Hippocampal formation (tissue), 2 donors: ENCODE results near the gene OBSL1.

Source experiments
- DNase-seq, 2 donors: peaks; one replicate each; lab custom pipeline; 2025; lab: John Stamatoyannopoulos, UW

The OBSL1 gene

DNA sequence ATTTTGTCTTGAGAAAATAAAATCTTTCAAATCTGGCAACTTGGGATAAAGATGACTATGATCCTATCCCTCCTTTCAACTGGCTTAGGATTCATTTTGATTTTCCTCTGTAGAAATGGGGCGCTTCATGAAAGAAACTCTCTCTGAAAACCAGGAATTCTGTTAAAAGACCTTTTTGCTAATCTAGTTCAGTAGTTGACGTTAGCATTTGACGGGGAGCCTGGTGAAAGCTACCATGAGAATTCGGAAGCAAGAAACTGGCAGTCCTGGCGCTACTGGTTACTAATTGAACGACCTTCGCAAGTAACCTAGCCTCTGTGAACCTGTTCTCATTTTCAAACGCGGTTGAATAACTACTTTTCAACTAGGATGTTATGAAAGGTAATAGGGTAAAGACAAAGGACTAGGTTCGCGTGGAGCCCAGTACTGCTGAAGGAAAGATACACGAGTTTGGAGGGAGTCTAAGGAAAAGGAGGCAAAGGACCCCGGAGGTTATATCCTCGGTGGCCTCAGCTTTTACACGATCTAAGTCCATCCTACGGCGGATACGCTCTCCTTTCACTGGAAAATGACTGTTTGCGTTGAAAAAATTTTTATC lies 25.7 kb upstream of the OBSL1 start:
- DNase-seq, result no peak

DNA sequence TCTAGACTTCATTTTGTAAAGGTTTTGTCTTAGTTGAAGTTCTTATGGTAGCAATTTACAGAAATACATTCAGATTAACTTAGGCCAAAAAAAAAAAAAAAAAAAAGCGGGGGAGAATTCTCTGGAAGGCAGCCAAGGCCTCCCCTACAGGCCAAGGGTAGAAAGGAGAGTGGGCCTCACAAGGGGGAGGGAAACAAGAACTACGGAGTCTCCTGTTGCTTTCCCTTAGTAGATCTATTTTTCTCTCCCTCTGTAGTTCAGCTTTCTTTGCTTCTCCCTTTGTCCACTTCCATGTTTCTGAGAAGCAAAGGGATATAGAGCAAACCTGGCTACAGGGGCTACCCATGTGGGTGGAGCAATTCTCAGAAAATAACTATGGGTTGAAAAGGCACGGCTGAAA lies 23.9 kb upstream of the OBSL1 start:
- DNase-seq, result no peak

DNA sequence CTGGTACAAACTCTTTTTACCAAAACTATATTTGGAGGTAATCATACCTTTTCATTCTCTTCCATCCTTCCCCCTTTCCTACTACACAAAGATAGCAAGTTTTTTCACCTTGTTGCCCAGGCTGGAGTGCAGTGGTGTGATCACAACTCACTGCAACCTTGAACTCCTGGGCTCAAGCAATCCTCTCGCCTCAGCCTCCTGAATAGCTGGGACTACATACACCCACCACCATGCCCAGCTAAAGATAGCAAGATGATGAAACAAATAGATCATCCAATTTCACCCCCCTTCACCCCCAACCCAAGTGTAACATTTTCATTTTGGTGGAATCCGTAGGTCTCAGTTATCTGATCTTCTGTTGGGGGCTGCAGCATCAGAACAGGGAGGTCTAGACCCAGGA lies 21.8 kb upstream of the OBSL1 start:
- no peak for DNase-seq

DNA sequence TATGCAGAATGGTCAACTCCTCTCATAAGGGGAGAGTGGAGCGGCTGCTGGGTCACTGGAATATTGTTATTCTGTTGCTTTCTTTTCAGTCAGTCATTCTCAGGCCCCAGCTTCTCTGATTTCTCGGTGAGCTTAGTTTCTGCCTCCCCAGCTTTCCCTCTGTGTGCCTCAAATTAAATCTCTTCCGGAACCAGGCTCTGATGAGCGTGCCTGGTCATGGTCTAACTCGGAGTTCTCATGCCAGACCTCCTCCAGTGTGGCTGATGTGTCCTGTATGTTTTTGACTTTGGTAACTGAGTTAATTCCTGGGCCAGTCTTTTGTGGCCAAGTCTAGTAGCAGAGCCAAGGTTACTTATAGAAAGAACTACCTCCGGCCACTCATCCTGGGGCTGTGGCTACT lies 21.4 kb upstream of the OBSL1 start:
- no peak for DNase-seq

DNA sequence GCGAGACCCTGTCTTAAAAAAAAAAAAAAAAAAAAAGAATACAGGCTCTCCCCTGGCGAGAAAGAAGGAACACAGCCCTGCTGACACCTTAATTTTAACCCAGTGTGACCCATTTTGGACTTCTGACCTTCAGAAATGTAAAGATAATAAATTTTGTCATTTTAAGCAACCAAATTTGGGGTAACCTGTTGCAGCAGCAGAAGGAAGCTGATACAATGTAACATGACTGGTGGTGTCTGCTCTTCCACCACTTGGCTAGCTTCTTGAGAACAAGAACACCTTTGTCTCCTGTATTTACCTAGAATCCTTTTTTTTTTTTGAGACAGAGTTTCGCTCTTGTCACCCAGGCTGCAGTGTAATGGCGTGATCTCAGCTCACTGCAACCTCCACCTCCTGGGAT lies 19.8 kb upstream of the OBSL1 start:
- no peak for DNase-seq

DNA sequence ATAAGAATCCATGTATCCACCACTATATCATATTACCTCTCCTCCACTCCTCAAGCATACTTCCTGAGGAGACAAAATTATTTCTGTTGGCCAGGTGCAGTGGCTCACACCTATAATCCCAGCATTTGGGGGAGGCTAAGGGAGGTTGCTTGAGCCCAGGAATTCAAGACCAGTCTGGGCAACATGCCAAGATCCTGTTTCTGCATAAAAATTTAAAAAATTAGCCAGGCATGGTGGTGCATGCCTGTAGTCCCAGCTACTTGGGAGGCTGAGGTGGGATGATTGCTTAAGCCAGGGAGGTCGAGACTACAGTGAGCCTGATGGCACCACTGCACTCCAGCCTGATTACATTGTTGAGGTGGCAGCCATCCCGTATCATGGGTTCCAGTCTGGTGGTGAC lies 10.0 kb upstream of the OBSL1 start:
- DNase-seq, result no peak

DNA sequence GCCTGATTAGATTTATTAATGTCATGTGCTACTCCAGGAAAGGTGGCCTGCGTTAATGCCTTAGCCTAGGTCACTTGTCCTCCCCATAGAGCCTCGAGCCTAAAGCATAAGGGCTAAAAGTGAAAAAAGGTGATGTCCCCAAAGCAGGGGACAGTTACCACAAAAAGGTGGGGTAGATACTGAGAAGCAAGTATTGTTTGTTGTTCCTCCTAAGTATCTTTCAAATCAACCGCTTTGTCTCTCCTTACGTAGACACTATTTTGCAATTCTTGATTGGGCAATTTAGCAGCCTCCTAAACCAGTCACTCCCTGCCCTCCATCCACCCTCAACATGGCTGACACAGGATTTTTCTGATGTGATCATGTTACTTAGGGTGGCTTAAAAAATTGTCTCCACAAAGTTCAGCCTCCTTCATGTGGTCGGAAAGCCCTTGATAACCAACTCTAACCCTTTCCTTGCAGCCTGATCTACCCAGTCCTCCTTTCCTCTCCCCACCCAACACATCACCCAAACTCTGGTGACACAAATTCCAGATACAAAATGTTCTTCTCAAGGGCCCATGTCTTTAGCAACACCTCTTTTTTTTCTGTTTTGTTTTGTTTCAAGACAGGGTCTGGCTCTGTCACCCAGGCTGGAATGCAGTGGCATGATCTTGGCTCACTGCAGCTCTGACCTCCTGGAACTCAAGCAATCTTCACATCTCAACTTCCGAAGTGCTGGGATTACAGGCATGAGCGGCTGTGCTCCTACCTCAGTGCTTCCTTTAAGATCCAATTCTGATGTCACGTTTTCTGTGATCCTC lies 7.7 kb upstream of the OBSL1 start:
- DNase-seq, result no peak

DNA sequence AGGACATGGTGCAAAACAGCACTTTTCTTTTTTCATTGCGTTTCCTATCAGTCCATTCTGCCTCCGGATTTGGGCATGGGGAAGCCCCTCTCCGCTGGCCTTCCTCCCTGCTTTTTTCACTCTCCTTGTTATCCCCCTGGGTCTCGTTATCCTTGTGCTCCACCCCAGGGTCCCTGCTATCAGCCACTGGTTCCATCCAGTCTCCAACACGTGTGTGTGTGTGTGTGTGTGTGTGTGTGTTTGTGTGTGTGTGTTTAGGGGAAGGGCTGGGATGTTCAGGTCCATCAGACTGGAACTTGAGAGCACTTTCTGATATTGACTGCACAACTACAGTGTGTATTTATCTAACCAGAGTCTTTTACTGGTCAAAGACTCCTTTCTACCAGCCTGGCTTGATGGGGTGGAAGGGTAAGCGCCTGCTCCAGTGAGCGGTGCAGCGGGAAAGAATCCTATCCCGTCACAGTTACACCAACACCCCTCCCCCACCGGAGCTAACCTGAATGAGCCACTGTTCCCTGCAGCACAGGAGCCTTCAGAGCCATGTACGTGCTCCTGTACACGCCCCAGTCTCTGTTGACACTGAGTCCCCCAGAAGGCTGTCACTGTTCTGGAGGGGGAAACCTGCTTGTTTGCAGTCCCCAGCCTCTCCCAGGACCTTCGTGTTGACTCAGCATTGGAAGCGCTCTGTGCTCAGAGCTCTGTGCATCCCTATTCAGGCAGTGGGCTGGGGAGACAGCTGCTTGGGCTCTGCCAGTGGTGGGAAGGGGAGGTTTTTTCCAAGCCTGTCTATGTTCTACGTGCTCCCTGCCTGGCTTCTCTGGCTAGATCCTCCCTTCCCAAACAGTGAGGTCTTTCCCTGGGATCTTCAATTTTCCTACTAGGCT lies 5.4 kb upstream of the OBSL1 start:
- peak in 1 of 2 donors; percentile 9 for DNase-seq

DNA sequence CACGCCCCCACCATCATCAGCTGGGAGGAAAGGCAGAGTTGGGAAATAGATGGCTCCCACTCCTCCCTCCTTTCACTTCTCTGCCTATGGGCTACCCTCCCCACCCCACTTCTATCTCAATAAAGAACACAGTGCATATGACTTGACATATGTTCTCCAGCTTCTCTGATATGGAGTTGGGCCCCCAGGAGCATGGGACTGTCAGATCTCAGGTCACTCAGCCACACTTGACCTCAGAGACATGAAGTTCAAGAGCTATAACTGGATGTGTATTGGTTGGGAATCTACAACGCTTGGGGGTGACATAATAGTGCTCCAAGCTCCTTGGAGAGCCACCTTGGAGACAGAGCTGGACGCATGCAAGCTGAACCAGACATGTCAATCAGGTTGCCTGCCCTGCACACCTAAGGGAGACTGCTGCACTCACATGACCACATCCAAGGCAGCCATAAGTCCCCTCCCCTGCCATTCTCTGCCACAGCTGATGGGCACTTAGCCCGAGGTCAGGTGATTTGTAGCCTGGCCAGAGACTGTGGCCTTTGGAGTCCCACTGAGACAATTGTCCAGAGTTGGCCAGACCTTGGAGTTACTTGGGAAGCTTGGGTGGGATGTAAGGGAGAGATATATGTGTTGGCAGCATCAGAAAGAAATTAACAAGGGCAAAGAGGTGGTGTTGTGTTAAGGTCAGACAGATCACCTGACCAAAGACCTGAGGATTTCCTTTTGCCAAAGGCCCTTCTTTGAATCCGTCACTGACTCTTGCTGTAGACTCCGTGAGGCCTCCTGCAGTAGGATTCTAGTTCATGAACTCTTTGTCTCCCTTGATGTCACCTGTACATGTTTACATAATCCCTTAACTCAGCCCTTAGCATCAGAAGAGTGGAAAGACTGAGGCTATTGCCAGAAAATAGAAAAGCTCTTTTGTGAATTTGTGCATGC lies 4.5 kb upstream of the OBSL1 start:
- no peak for DNase-seq

DNA sequence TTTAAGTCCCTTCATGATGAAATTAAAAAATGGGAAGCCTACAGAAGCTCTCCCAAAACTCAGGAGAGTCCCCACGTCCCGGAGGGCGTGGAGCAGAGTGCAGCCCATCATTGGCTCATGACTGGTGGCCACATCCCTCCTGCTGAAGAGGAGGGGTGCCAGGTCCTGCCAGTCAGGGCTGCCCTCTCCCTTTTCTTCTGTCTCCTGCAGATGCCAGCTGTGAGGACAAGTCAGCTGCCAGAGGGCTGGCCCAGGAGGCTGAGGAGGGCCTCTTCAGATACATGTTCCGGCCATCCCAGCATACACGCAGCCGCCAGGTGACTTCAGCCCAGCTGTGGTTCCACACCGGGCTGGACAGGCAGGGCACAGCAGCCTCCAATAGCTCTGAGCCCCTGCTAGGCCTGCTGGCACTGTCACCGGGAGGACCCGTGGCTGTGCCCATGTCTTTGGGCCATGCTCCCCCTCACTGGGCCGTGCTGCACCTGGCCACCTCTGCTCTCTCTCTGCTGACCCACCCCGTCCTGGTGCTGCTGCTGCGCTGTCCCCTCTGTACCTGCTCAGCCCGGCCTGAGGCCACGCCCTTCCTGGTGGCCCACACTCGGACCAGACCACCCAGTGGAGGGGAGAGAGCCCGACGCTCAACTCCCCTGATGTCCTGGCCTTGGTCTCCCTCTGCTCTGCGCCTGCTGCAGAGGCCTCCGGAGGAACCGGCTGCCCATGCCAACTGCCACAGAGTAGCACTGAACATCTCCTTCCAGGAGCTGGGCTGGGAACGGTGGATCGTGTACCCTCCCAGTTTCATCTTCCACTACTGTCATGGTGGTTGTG lies 3.4 kb upstream of the OBSL1 start:
- no peak for DNase-seq

DNA sequence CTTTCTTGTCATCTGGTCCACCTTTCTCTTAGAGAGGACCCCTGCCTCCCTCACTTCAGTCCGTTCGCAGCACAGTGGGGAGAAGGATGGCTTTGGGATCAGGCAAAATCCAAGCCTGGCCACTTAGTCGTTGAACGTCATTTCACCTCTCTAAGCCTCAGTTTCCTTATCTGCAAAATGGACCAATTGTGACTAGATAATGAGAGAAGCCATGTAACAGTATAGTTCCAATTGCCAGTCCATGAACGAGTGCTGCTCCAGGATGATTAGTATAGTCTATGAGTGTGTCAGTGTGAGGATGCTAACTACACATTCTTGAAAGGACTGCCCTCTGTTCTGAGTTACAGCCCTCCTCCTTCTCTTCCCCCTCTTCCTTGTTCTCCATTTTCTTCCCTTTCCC lies 1.8 kb upstream of the OBSL1 start:
- peak in 1 of 2 donors; percentile 54 for DNase-seq

DNA sequence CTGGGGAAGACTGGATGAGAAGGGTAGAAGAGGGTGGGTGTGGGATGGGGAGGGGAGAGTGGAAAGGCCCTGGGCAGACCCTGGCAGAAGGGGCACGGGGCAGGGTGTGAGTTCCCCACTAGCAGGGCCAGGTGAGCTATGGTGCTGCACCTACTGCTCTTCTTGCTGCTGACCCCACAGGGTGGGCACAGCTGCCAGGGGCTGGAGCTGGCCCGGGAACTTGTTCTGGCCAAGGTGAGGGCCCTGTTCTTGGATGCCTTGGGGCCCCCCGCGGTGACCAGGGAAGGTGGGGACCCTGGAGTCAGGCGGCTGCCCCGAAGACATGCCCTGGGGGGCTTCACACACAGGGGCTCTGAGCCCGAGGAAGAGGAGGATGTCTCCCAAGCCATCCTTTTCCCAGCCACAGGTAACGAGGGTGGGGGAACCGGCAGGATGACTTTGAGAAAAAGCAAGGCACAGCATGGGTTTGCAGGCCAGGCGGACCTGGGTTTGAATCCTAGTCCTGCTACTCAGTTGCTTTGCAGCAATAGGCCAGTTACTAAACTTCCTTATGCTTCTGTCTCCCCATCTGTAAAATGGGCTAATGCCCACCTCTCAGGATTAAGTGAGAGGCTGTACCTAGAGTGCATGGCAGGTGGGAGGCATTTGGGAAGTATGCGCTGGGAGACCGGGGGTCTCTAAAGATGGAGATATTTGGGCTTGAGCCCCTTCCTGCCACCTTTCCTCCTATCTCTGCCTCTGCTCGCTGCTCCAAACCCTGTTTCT lies 1.1 kb upstream of the OBSL1 start, which contains the start of gene INHA:
Gene INHA, plus strand, starts transcription at position 74 of the 765 bp plus-strand sequence. Its CDS starts 65 bp downstream, at position 139.
- no peak for DNase-seq

DNA sequence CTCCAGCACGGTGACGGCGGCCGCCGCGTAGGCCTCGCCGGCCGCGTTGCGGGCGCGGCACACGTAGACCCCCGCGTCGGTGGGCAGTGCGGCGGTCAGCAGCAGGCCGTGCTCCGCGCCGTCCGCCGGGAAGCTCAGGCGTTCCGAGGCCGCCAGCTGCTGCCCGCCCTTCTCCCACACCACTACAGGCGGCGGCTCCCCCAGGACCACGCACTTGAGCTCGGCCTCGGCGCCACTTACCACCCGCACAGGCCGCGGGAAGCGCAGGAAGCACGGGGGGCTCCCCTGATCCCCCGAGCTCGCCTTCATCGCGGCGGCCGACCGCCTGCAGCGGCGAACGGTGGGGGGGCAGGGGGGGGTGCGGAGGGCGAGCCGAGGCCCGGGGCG lies 422 bp downstream of the OBSL1 start:
- DNase-seq, result no peak

DNA sequence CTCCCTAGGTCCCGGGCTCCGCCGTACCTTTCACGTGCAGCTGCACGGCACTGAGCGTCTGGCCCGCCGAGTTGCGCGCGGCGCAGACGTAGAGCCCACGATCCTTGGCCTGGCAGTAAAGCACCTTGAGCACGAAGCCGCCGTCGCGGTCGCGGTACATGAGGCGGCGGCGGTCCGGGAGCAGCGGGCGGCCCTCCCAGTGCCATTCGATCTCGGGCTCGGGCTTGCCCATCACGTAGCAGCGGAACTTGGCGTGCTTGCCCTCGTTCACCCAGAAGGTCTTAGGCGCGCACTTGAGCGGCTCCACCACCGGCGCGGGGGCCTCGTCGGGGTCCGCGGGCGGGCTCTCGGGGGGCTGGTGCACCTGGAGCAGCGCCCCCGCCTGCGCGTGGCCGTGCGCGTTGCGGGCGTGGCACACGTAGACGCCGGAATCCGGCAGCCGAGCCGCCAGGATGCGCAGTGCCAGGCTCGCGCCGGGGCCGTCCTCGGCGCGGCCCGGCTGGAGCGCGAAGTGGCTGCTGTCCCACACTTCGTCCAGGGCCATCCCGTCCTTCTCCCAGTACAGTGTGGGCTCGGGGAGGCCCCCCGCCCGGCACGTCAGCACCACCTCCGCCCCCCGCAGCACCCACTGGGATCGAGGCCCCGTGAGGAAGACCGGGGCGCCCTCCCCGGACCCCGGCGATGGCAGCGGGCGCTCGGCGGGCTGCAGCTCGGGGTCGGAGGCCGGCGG lies 980 bp downstream of the OBSL1 start:
- no peak for DNase-seq

DNA sequence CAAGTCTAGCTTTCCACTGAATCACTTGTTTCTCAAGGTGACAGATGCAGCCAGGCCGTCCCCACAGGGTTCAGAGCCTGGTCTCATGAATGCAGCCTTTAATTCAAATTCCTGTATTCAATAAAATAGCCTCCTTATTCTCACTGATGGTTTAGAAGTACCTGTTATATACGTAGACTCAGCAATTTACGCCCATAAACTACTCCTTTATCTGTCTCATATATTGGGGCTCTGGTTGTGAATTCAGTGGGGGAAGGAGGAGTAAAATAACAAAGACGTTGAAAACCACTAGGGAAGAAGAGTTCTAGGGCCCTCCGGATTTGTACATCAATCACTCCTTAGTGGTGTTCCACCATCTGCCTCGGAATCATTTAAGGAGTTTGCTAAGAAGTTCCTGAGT lies 1.7 kb downstream of the OBSL1 start:
- DNase-seq, result no peak

DNA sequence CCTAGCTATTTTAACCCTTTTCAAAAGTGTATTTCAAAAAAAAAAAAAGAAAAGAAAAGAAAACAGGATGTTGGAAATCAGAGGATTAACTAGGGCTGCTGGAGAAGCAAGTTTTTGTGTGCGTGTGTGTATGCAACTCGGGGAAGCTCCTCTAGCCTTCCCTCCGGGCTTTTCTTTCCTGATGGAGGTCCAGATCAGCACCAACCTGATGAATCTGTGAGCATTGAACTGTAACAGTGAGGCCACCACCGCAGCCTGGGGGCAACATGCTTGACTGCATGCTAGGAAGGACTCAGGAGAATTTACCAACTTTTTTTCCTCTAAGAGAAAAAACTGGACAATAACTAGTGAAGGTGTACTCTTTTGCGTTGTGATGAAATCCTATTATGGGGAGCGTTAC lies 2.3 kb downstream of the OBSL1 start:
- DNase-seq, result no peak

DNA sequence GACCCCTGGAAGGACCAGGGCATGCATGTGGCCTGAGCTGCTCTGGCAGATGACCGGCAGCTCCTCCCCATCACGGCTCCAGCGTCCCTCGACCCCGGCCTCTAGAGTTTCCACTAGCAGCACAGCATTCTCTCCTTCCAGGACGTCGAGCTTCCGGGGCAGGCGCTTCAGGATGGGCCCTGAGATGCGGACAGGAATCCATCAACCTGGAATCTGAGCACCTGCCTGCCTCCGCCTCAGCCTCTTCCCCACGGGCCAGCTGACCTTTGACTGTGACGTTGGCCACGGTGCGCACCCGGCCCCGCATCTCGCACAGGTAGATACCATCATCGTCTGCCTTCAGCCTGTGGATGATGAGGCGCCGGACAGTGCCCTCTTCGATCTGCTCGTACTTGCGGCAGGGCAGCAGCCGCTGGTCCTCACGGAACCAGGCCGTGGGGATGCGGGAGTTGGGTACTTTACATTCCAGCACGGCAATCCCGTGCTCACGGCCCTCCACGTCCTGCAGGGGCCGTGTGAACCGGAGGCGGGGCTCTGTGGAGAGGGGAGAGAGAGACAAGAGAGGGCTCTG lies 3.5 kb downstream of the OBSL1 start:
- DNase-seq, result no peak

DNA sequence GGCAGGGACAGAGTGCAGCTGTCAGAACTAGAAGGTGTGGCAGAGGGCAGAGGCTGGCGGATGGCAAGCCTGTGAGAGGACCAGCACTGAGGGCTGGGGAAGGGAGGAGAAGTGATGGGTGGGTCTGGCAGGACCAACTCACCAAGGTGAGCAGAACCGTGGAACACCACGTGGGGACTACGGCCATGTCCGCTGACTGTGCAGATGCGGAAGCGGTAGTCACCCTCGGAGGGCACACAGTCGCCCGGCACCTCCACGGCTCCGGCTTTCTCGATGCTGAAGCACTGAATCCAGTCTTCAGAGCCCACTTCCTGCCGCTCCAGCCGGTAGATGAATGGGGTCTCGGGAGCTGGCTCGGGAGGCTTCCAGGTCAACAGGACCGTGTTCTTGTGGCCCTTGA lies 4.2 kb downstream of the OBSL1 start:
- no peak for DNase-seq

DNA sequence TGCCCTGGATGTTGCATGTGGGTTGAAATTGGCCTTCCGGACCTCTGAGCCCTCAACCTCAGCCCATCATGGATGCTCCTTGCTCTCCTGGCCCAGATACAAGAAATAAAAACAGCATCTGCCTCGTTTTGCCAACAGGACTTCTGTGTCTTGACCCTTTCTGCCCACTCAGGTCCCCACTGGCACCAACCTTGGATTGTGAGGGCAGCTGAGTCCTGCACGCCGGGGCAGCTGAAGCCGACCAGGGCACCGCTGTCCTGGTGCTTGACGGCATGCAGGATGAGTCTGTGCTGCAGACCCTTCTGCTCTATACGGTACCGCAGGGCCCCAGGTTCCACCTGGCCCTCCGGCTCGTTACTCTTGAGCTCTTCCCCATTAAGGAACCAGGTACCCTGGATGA lies 4.7 kb downstream of the OBSL1 start:
- DNase-seq, result no peak
